GM19193 (cell line): ENCODE data around the gene SUPT3H.

Source experiments
- POLR2A ChIP-seq: IDR thresholded peaks from 4 replicates; pipeline ENCODE4 v1.6.1; 2011; ENCODE audit not compliant: insufficient read depth, insufficient read length; ENCODE audit errors: extremely low read depth

The SUPT3H gene

GRCh38 chr6:44805238-44805846 lies 572.4 kb downstream of the SUPT3H start:
- no peak for TF ChIP-seq POLR2A

DNA sequence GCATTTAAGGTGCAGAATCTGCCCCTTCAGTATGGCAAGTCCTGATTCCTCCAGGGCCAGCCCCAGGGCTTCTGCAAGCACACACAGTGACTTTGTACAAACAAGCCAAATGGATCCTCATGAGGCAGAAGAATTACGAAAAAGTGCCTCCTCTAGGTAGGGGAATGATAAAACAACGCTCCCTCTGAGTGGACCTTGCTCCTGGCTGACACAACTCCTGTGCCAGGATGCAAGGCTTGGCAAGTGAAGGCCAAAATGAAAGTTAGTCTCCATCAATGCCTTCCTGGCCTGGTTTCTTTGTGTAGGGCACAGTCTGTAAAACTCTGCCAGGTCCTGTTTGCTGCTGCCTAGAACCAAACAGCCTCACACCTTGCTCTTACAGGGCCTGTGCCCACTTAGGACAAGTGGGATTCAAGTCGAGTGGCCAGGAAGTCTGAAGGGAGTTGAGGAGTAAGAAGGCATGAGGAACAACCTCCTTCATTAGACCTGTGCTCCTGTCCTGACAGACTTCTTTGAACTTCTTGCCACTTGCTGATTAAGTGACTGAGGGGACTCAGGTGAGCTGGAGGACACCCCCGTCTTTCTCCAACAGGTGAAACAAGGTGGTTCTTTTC lies 573.1 kb downstream of the SUPT3H start:
- TF ChIP-seq POLR2A = no peak

- no peak for TF ChIP-seq POLR2A
Observed at GRCh38 chr6:44804016-44804415, 573.7 kb downstream of the SUPT3H start.

- no peak for TF ChIP-seq POLR2A
Observed at GRCh38 chr6:44800784-44801592, 576.7 kb downstream of the SUPT3H start.

DNA sequence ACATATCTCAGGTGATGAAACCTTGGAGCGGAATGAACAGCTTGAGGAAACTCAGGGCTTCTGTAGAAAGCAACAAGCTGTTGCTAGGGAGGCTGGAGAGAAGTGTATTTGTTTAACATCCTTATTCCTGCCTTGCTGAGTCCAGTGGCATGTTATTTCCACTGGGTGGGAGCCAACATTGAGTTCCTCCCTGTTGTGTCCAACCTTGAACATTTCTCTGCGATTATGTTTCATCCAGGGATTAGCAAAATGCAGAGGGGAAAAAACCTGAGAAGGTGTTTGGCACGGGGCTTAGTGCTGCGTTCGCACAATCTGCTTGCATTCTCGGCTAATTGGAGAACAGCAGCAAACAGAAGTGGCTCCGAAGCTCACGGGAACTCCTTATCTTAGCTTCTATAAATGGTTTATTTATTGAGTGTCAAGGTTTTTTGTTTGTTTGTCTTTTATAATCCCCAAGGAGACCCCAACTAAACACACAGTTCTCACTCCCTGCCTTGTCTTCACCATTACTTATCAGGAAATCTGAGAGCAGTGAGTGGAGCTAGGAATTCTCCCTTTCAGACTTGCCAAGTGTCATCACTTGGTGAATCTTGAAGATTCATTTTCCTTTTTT lies 577.5 kb downstream of the SUPT3H start:
- TF ChIP-seq POLR2A = no peak

- no peak for TF ChIP-seq POLR2A
Observed at GRCh38 chr6:44797746-44798145, 580.0 kb downstream of the SUPT3H start.

GRCh38 chr6:44795326-44795725 lies 582.4 kb downstream of the SUPT3H start:
- TF ChIP-seq POLR2A = no peak

DNA sequence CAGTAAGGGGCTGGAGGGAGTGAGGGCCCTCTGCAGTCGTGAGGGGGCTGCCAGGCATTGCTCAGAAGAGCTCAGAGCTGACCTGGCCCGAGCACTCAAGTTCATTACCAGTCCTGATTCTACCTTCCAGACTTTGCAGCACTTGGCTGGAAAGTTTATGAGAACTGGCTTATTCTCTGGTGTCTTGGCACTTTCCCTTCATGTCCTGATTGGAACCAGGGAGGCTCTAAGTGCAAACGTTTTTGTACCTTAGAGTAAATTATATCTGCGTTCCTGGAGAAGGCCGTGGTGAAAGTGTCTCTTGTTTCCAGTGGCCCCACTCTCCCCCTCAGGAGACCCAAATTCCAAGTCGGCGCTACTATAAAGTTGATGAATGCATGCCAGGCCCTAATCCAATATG lies 587.9 kb downstream of the SUPT3H start:
- TF ChIP-seq POLR2A = no peak

DNA sequence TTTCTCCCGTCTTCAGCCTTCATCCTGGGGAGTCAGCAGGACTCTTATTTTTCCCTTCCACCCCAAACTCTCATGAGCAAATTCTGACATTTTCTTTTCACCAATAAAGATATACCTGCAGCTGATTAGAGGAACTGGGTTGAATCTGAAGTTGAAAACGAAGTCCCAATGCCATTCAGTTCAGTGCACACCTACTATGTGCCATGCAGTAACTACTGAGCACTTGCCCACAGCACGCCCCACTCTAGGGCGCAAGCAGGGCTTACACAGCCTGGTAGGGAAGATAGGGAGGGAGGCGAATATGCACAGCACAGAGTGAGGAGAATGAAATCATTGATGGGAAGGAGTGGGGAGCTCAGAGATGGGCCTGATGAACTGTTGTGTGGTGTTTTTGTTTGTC lies 588.7 kb downstream of the SUPT3H start:
- TF ChIP-seq POLR2A = no peak

DNA sequence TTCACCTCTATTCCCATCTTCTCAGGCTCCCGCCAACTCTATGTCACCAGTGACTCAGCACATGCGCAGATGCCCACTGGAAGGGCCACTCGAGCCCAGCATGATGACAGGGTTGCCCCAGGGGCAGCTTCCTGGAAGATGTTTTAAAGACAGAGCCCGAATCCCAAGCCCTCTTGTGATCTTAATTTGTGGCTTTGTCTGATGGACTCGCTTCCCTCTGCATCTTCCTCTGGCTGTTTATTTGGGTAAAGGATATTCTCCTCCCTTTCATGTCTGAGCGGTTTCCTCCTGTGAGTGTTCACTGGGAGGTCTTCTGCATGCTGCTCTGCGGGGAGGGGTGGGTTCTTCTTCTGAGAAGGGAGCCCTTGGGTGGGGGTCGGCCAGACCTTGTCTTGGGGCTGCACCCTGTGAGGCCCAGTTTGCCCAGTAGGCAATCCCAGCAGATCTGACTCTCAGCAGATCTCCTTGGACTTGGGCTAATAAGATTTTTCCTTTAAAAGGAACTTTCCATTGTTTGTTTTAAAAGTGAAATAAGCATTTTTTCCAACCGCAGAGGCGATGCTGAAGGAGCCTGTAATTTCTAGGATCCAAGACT lies 589.2 kb downstream of the SUPT3H start:
- TF ChIP-seq POLR2A = no peak

GRCh38 chr6:44787254-44787834 lies 590.4 kb downstream of the SUPT3H start:
- TF ChIP-seq POLR2A = no peak

DNA sequence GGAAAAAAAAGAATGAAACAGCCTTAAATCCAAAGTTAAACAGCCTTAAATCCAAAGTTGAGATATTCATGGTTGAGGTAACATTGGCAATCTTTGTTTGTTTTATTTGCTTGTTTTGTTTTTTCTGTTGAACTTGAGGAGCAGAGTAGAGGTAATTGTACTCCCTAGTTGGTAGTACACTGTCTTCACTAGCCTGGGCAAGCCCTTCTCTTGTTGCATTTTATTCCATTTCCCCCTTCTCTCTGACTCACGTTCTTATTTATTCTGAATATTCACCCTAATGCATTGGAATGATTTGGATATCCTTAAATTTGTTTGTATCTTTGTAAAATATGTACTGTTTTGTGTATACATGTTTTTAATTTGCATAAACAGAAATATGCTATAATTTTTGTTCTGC lies 592.6 kb downstream of the SUPT3H start:
- TF ChIP-seq POLR2A = no peak

GRCh38 chr6:44784195-44784594 lies 593.5 kb downstream of the SUPT3H start:
- TF ChIP-seq POLR2A = no peak

DNA sequence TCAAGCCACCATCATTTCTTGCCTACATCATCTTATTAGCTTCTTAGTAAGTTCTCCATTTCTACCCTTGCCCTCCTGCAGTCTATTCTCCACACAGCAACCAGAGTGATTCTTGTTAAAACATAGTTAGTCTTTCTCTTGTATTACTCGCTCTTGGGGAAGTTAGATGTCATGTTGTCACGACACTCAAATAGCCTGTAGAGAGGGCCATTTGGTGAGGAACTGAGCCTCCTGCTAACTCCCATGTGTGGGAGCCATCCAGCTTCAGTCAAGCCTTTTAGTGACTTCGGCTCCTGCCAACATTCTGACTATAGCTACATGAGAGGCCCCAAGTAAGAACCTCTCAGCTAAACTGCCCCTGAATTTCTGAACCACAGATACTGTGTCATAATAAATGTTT lies 594.8 kb downstream of the SUPT3H start:
- no peak for TF ChIP-seq POLR2A
